Sigmoid colon (tissue), 7 donors: ENCODE data around the gene CDH1. TPM values are rescaled to one million over a fixed set of nuclear protein-coding genes. Genes with fewer than 3 reads are reported as not detected.
"Not testable (repeated sequence)": the region's sequence is repeated elsewhere in the genome, so short reads cannot be mapped to it uniquely, and the experiment has no call there.

Experiments used
- DNase-seq: peaks from one replicate; pipeline ENCODE4 v3.0.0-alpha.2; 2019
- H3K27ac ChIP-seq, 4 donors: fragments of 200-600 bp; sonication (generic); one replicate each; pipeline ENCODE4 v1.5.1; 2016 to 2019; ENCODE audit warnings: mild to moderate bottlenecking in 1 of 4
- H3K27me3 ChIP-seq, 3 donors: fragments of 200-600 bp; sonication (generic); one replicate each; pipeline ENCODE4 v1.5.1; 2019; ENCODE audit warnings: mild to moderate bottlenecking in 1 of 3
- H3K36me3 ChIP-seq, 4 donors: fragments of 200-600 bp; sonication (generic); one replicate each; pipeline ENCODE4 v1.5.1; 2016 to 2019
- H3K4me1 ChIP-seq, 4 donors: fragments of 200-600 bp; sonication (generic); one replicate each; pipeline ENCODE4 v1.5.1; 2017 to 2019
- H3K4me3 ChIP-seq, 4 donors: fragments of 200-600 bp; sonication (generic); one replicate each; pipeline ENCODE4 v1.5.1; 2017 to 2019; ENCODE audit warnings: mild to moderate bottlenecking in 2 of 4, moderate library complexity in 1 of 4
- H3K9me3 ChIP-seq, 4 donors: fragments of 200-600 bp in 3 of 4; sonication (generic) in 3 of 4; one replicate each; pipeline versions ENCODE4 v1.5.1 to v1.6.1; 2013 to 2019
- CTCF ChIP-seq, 4 experiments: fragments of 450-650 bp in 3 of 4; fragments of 200-600 bp in 1 of 4; IDR thresholded peaks; one replicate each; pipeline ENCODE4 v1.5.1; 2016 to 2019; ENCODE audit warnings: antibody characterized with exemption in 4 of 4, mild to moderate bottlenecking in 3 of 4, moderate library complexity in 2 of 4
- EP300 ChIP-seq, 4 donors: sonication (generic); formaldehyde crosslinking; IDR thresholded peaks; one replicate each; pipeline ENCODE4 v1.6.1; 2017; ENCODE audit warnings: antibody characterized with exemption in 4 of 4
- POLR2A ChIP-seq, 2 donors: fragments of 450-650 bp; IDR thresholded peaks; one replicate each; pipeline ENCODE4 v1.6.1; 2016; ENCODE audit warnings: antibody characterized with exemption in 2 of 2, mild to moderate bottlenecking in 2 of 2, moderate library complexity in 2 of 2
- POLR2AphosphoS5 ChIP-seq, 4 donors: sonication (generic); formaldehyde crosslinking; IDR thresholded peaks; one replicate each; pipeline ENCODE4 v1.6.1; 2017; ENCODE audit warnings: antibody characterized with exemption in 4 of 4
- WGBS, 2 donors: extraction: QIAGEN DNeasy Blood & Tissue Kit; methylation state at CpG; one replicate each; pipeline ENCODE4 v1.1.7; 2013; 5-methylcytosine and 5-hydroxymethylcytosine counted together
- intact Hi-C: fragments of 100-400 bp; cut with DNase I; formaldehyde crosslinking; loops from one replicate; pipeline ENCODE4 v1.15.1; 2023
- polyA plus RNA-seq, 3 donors: library from polyadenylated mRNA; stranded (reverse); fragments of 200-250 nt; gene quantifications; one replicate each; pipeline ENCODE4 v1.2.3, GENCODE V29; 2013
- total RNA-seq, 4 donors: library from RNA; depleted of rRNA; stranded (reverse); fragments of >200 nt; gene quantifications; one replicate each; pipeline ENCODE4 v1.1.0, GENCODE V29; 2016
- donor health status: healthy with polysubstance abuse.
- donor health status: Bipolar disorder and iron deficiency.
- donor health status: healthy.

CDH1 gene
- total and polyA plus RNA-seq, 7 donors = 0.14 to 163 (median 15.4) TPM; not detected in 1

GRCh38 chr16:68710211-68710610 lies 26.9 kb upstream of the CDH1 start:
- no peaks in the 10 kb centered on the region for H3K9me3 ChIP-seq
- DNase-seq = no peak
- 90 to 96% methylated on average over 5 of the region's 5 CpGs for WGBS, 2 donors
- H3K4me1 ChIP-seq = no peaks in the 10 kb centered on the region
- H3K36me3 ChIP-seq = no peaks in the 10 kb centered on the region
- intact Hi-C loops = no loop called here
- TF ChIP-seq EP300 (IDR thresholded peaks at IDR 0.05) (no peak), CTCF (IDR thresholded peaks at IDR 0.05) (no peak), POLR2AphosphoS5 (IDR thresholded peaks at IDR 0.05) (no peak)
- no peak overlapping the region for H3K4me3 ChIP-seq
- H3K27ac ChIP-seq = no peak overlapping the region
- peaks cover 0 to 8% (median 7%) of the 10 kb centered on the region in 3 donors for H3K27me3 ChIP-seq

DNA sequence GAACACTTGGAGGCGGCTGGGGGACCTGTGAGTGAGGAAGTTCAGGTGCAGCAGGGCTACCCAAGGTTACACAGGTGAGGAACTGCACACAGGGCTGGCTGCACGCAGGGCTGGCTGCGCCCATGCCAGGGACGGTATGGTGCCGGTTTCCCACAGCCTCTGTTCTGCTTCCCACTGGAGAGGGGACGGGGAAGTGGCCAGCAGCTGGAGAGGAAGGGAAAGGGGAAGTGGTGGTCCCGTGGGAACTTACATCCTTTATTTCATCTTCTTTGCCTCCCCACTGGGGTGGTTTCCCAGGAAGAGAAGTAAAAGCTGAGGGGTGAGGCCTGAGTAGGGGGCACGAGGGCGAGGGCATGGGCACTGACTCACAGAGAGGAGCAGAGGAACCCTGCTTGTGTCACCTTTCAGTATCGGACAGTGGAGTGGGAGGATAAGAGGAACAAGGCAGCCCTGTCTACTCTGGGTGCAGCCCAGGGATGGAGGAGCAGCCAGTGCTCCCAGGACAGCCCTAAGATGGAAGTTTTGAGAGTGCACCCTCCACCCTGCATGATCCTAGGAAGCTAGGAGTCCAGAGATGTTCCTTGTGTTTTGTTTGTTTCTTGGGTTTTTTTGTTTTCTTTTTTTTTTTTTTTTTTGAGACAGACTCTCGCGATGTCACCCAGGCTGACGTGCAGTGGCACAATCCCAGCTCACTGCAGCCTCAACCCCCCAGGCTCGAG lies 25.5 kb upstream of the CDH1 start:
- no peaks in the 10 kb centered on the region for H3K9me3 ChIP-seq
- no peaks in the 10 kb centered on the region for H3K36me3 ChIP-seq
- no peak overlapping the region for H3K4me3 ChIP-seq
- H3K4me1 ChIP-seq = no peaks in the 10 kb centered on the region
- H3K27me3 ChIP-seq = peaks cover 0 to 8% (median 7%) of the 10 kb centered on the region in 3 donors
- DNase-seq = no peak
- intact Hi-C loops = no loop called here
- WGBS, 2 donors = 49 to 64% methylated on average over 14 of the region's 14 CpGs
- no peak for TF ChIP-seq POLR2A (IDR thresholded peaks at IDR 0.05)
- no peak for TF ChIP-seq CTCF (IDR thresholded peaks at IDR 0.05)
- TF ChIP-seq POLR2AphosphoS5 (IDR thresholded peaks at IDR 0.05) = no peak
- TF ChIP-seq EP300 (IDR thresholded peaks at IDR 0.05) = no peak
- H3K27ac ChIP-seq = no peak overlapping the region

DNA sequence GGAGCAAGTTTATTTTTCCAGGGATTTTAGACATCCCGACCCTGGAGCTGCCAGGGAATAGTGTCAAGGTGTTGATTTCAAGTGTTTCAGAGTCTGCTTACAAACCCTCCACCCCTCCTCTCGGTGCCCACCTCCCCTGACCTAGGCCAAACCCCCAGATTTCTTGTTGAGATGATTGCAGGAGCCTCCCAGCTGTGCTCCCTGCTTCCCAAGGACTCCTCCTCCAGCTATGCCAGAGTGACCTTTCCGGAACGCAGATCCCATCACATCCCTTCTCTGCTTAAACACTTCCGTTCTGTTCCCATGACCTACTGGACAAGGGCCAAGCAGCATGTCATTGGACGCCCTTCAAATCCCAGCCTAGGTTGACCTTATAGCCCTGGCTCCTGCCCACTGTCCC lies 23.7 kb upstream of the CDH1 start:
- WGBS, 2 donors = 69 to 75% methylated on average over 6 of the region's 6 CpGs
- H3K36me3 ChIP-seq = no peaks in the 10 kb centered on the region
- TF ChIP-seq POLR2A (IDR thresholded peaks at IDR 0.05) (no peak), CTCF (IDR thresholded peaks at IDR 0.05) (no peak), POLR2AphosphoS5 (IDR thresholded peaks at IDR 0.05) (no peak), EP300 (IDR thresholded peaks at IDR 0.05) (no peak)
- no peak for DNase-seq
- peaks cover 0 to 8% (median 7%) of the 10 kb centered on the region in 3 donors for H3K27me3 ChIP-seq
- peaks cover 0 to 3% (median 0%) of the 10 kb centered on the region in 4 donors for H3K9me3 ChIP-seq
- H3K27ac ChIP-seq = no peak overlapping the region
- no peaks in the 10 kb centered on the region for H3K4me1 ChIP-seq
- intact Hi-C loops = no loop called here
- H3K4me3 ChIP-seq = no peak overlapping the region

- DNase-seq = no peak
- intact Hi-C loops = no loop called here
- Histone ChIP-seq H3K9me3 (peaks cover 0 to 3% (median 0%) of the 10 kb centered on the region in 4 donors), H3K27ac (no peak overlapping the region), H3K27me3 (peaks cover 0 to under 1% (median 0%) of the 10 kb centered on the region in 3 donors), H3K4me1 (no peaks in the 10 kb centered on the region), H3K36me3 (no peaks in the 10 kb centered on the region), H3K4me3 (no peak overlapping the region)
- 30 to 63% methylated on average over 5 of the region's 5 CpGs for WGBS, 2 donors
- TF ChIP-seq POLR2AphosphoS5 (IDR thresholded peaks at IDR 0.05) (no peak), CTCF (IDR thresholded peaks at IDR 0.05) (no peak), EP300 (IDR thresholded peaks at IDR 0.05) (no peak), POLR2A (IDR thresholded peaks at IDR 0.05) (no peak)
Measured at GRCh38 chr16:68715471-68715870, 21.6 kb upstream of the CDH1 start.

- H3K4me3 ChIP-seq, DNase-seq, H3K9me3 ChIP-seq, H3K27ac ChIP-seq, H3K4me1 ChIP-seq, H3K27me3 ChIP-seq, intact Hi-C loops, H3K36me3 ChIP-seq: not testable (repeated sequence)
- 81 to 93% methylated on average over 4 of the region's 4 CpGs for WGBS, 2 donors
Measured at GRCh38 chr16:68716516-68716915, 20.6 kb upstream of the CDH1 start.
